Activated T-helper 1 cell treated with anti-CD3 and anti-CD28 coated beads, Interleukin-2, amount 50 U/mL, for 16 hours (primary cell): ENCODE results near the gene CARM1.

Source experiments
- DNase-seq, 2 donors: peaks; one replicate each; pipeline ENCODE4 v3.0.0-alpha.2; 2020; ENCODE audit warnings: low read depth in 1 of 2, low spot score in 1 of 2

Gene CARM1

DNA sequence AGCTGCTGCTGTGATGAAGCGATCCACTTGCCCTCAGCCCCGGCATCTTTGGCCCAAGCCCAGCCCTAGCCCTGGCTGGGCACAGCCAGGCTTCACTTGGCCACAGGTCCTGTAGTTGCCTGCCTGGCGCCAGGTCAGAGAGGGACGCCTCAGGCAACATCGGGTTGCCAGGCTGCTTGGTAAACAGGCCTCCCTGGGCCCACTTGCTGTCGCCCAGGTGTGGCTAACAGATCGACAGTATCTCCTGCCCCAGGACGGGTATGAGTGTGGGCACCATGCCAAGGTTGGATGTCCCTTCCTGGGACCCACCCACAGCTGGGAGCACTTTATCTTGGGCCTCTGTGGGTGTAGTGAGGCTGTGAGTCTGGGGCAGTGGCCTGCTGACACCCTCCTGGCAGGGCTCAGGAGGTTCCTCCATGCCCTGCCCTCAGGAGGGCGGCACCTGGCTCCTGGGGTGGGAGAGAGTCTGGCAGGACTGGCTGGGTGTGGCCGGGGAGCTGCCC is 27.8 kb downstream of the CARM1 start:
- DNase-seq: no peak

GRCh38 chr19:10907925-10908324 is 36.6 kb downstream of the CARM1 start:
- no peak for DNase-seq

DNA sequence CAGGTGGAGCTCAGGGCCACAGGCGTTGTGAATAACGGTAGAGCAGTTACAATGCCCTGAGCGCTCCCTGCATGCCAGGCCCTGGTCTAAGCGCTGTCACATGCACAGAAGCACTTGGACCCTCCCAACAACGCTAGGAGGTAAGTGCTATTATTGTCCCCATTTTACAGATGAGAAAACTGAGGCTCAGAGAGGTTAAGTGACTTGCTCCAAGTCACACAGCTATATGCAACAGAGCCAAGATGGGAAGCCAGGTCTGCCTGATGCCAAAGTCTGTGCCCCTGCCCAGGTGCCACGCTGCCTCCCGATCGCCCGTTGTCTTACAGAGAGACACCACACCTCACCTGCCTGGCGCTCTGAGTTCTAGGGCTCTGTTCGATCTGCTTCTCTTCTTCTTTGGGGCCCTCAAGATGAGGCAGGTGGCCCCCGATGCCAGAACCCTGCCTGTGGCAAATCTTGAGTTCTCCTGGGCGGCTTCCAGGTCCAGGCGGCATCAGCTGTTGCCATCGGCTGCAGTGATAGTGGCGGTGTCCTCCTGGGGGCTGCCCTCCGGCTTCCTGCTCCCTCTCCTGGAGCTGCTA is 37.1 kb downstream of the CARM1 start:
- no peak for DNase-seq

DNA sequence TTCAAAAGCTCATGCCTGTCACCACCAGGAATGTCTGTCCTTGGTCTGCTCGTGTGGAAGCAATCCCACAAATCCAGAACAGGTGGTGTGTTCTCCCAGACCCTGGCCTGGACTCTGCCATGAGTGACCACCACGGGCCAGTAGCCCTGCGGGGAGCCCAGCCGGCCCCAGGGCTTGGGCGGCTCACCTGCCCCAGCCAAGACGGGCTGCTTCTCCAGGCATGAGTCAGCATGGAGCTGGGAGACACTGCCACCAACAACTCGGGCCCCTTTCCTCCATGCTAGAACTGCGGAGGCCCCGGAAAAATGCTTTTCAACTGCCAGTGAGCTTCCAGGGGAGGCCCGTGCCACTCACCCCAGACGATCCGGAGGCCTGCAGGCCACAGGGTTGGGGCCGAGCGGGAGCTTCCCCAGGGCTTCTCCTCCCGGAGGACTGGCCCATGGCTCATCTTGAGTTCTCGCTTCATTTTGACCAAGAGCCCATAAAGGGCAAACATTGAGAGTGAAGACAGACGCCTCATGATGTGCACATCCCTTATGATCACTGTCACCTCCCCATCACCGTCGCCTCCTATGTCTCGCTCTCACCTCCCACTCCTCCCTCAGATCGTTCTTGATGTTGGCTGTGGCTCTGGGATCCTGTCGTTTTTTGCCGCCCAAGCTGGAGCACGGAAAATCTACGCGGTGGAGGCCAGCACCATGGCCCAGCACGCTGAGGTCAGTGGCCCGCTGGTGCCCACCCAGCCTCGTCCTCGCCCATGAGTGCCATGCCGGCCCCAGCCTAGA is 40.4 kb downstream of the CARM1 start:
- DNase-seq: no peak

DNA sequence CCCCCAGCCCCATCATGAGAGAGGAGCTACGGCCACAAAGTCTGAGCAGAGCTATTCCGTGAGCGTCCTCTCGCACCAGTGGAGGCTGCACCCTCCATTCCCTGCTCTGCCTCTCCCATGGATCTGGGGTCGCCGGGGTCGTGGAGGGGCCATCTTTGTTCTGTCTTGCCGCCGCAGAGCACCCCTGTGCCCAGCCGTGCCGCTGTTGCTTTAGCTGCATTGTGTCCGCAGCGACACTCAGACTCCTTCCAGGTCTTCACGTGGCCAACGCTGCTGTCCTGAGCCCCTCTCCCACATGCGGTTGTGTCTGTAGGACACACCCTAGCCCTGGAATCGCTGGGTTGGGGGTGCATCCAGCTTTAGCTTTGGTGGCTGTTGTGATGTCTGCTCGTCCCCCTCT is 41.3 kb downstream of the CARM1 start:
- DNase-seq: no peak

GRCh38 chr19:10913716-10914340 is 42.5 kb downstream of the CARM1 start:
- no peak for DNase-seq

GRCh38 chr19:10915130-10916091 is 44.1 kb downstream of the CARM1 start:
- DNase-seq: no peak

- DNase-seq: no peak
Measured at GRCh38 chr19:10916602-10917001, 45.2 kb downstream of the CARM1 start.

- DNase-seq: no peak
Measured at GRCh38 chr19:10918359-10918758, 47.0 kb downstream of the CARM1 start.

GRCh38 chr19:10919352-10920287 is 48.3 kb downstream of the CARM1 start:
- DNase-seq: no peak

GRCh38 chr19:10920288-10920655 is 48.9 kb downstream of the CARM1 start:
- no peak for DNase-seq

- no peak for DNase-seq
Measured at GRCh38 chr19:10920781-10921180, 49.4 kb downstream of the CARM1 start.

- no peak for DNase-seq
Measured at GRCh38 chr19:10921199-10921909, 50.0 kb downstream of the CARM1 start.

- DNase-seq: no peak
Measured at GRCh38 chr19:10921910-10922637, 50.7 kb downstream of the CARM1 start.

DNA sequence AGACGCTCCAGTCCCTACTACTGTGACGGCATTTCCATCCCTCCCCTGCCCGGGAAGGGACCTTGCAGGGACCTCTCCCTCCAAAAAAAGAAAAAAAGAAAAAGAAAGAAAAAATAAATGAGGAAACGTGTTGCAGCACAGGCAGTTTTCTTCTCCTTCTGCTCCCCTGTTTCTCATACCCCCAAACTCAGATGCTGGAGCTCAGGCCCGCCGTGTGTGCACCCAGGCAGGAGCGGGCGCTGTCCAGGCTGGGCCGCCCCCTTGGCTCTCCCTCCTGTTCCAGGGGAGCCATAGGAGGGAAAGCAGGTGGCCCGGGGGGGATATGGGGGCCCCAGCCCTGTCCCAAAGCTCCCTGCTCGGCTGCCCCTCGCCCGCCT is 51.3 kb downstream of the CARM1 start:
- DNase-seq: no peak

DNA sequence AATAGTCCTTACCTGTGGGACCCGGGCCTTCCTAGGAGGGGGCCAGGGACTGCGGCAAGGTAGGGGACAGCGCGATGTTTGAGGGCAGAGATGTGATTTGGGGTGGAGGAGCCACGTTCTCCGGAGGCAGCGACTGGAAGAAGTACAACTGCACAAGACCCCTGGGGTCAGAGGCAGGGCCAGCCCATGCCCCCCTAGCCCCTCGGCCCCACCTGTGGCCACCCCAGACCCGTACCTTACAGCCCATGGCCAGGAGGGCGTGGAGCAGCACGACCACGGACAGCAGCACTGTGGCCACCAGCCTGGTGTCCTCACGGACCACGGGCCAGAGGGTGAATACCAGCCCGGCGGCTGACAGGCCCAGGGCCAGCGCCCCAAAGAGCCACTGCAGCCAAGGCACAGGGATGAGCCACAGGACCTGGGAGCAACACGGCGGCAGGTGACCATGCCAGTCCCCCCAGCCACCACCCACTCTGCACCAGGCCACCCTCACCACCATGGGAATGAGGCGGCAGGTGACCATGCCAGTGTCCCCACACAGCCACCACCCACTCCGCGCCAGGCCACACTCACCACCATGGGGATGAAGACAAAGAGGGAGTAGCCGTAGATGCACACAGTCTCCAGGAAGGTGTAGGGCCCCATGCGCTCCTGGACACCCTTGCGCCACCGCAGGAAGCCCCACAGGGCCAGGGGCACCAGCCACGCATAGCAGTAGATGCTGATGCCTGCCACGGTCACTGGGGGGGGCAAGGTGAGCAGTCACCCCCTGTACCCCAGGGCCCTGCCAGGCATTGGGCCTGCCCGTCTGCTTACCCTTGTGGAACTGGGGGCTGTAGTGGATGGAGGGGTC is 52.1 kb downstream of the CARM1 start:
- no peak for DNase-seq

GRCh38 chr19:10924597-10924996 is 53.2 kb downstream of the CARM1 start:
- DNase-seq: no peak
